Stimulated activated naive CD4-positive, alpha-beta T cell (primary cell): ENCODE results near the gene ZNF850.

Experiments
- DNase-seq, 6 experiments: peaks; one replicate each; lab custom pipeline; 2025; lab: John Stamatoyannopoulos, UW

The ZNF850 gene

GRCh38 chr19:36688058-36688457, 84.5 kb downstream of the ZNF850 start:
- no peak for DNase-seq

GRCh38 chr19:36687214-36688056, 85.2 kb downstream of the ZNF850 start, which contains the start of gene ZNF567:
Gene ZNF567 (plus strand): TSS chr19:36687612. CDS start chr19:36694868, 7,256 bp downstream.
- peak; percentile 88 to 95 (median 94) for DNase-seq

- DNase-seq: no peak
These were observed 86.0 kb downstream of the ZNF850 start for GRCh38 chr19:36686365-36687213.

GRCh38 chr19:36685835-36686234, 86.8 kb downstream of the ZNF850 start:
- no peak for DNase-seq

- no peak for DNase-seq
These were observed 93.2 kb downstream of the ZNF850 start for GRCh38 chr19:36679455-36679854.

GRCh38 chr19:36674201-36674600, 98.4 kb downstream of the ZNF850 start:
- DNase-seq: no peak

- no peak for DNase-seq
These were observed 100.2 kb downstream of the ZNF850 start for GRCh38 chr19:36672368-36672767.

- DNase-seq: no peak
These were observed 104.0 kb downstream of the ZNF850 start for GRCh38 chr19:36668646-36669045.

- peak in 2 of 6 experiments; percentile 6 to 19 for DNase-seq
These were observed 106.8 kb downstream of the ZNF850 start for GRCh38 chr19:36665832-36666231.
